HG02943 (cell line): ENCODE measurements around the gene JUP.

Experiments used
- ATAC-seq: cut with Tn5 transposase; IDR thresholded peaks from one replicate; pipeline ENCODE4 v1.9.1; 2021; ENCODE audit warnings: mild to moderate bottlenecking, low read depth, moderate library complexity; ENCODE audit not compliant: unreplicated experiment

Gene JUP

GRCh38 chr17:41810659-41811548, 24.4 kb upstream of the JUP start:
- no peak for ATAC-seq

DNA sequence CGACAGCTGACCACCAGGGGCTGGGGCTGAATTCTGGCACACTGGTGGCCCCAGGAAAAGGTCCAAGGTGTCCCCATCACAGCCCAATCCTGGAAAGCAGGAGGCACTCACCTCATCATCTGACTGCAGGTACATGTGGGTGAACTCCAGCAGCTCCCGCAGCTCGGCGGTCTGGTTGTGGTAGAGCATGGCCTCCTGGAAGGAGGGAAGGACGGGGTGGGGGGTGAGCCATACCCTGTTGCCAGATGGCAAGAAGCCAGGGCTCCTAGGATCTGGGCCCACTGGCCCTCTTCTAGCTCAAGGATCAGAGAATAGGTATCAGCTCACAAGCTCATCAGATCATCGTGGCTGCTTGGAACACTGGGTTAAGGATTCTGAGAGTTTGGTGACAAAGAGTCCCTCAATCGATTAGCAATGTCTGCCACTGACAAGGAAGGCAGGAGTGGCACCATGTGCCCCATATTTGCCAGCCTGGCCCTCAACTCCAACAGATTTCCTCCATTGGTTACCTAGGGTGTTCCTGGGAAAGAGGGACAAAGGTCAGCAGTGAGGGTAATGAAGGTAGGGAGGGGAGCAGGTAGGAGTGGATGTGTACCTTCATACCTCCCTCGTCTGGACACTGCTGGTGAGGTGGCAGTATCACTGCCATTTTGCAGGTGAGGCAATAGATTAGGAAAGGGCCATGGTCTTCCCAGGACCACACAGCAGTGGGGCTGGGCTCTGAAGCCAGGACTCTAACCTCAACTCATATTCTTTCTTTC, 20.4 kb upstream of the JUP start:
- ATAC-seq = no peak

GRCh38 chr17:41803049-41804020, 16.8 kb upstream of the JUP start:
- no peak for ATAC-seq

DNA sequence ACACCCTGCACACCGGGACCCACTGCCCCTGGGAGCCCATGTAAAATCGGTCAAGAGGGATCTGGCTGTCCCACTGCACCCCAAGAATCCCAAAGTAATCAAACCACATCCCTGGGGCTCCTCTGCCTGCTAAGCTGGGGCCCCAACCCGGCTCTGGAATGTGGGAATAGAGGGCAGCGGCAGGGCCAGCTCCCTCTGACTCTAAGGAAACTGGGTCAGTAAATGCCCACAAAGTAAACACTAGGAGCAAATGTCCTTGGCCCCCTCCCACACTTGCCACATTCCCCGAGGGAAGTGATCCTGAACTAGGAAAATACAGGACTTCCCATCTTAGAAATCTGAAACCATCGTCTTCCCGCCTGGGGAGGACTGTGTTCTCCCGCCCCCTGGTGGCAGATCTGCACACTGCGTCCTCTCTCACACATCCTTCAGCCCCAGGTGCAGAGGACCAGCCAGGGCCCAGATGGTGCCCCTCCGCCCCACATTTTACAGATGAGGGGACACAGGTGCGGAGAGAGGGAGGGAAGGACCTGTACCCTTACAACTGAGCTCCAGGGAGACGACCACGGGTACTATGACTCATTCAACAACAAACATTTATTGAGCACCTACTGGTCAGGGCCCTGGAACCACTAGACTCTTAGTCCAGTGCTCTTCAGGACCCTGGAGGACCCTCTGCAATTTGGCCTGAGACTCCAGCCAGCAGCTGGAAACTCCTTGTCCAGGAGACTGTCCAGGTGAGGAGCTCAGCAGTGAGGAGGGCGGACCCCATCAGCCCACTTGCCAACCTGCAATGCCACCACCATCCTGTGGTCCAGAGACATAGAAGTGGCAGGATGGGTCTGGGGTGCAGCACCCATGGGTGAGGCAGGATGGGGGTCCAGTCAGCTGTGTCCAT, 15.1 kb upstream of the JUP start:
- ATAC-seq = no peak

DNA sequence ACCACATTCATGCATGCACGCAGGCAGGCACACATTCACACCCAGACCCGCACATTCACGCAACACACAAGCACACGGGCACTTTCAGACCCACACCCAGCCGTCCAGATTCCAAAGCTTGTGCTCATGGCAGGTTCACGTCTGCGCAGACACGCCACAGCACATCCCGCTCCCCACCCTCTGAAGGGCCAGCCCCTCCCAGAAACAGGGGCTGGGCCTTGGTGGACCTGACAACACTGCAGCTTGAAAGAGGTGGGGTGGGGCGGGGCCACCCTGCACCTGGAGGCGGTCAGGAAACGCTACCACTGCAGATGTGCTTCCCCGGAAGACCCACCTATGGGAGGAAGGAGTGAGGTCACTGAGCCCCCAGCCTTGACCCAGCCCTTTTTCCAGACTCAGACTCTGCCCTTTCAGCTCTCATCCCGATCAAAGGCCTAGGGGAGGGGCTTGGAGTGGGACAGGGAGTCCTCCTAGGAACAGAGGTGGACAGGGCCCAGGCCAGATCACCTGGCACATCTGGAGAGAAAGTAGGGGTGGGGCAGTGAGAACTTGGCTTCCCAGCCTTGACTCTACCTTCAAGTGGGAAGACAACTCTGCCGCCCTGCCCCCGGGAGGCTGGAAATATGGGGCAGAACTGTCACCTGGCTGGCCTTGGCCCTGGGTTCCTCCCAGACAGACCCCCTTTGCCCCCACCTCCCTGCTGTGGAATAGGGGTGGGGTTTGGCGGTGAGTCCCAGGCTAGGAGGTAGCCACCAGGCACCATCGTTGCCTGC, 14.3 kb upstream of the JUP start:
- ATAC-seq = no peak

DNA sequence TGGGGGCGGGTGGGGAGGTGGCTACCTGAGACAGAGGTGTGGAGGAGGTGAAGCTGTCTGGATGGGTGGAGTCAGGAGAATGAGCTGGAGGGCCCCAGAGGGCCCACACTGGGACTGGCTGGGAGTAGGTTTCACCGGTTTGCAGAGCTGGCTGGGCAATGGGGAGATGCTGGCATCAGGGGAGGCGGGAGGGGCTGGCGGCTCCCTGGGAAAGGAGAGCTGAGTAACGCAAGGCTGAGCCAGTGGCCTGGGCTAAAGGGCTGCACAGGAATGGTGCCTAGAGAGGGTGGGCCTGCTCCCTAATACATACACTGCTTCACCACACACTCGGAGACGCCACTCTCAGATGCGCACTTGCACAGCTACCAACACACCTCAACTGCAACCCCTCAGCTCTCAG, 12.9 kb upstream of the JUP start:
- no peak for ATAC-seq

DNA sequence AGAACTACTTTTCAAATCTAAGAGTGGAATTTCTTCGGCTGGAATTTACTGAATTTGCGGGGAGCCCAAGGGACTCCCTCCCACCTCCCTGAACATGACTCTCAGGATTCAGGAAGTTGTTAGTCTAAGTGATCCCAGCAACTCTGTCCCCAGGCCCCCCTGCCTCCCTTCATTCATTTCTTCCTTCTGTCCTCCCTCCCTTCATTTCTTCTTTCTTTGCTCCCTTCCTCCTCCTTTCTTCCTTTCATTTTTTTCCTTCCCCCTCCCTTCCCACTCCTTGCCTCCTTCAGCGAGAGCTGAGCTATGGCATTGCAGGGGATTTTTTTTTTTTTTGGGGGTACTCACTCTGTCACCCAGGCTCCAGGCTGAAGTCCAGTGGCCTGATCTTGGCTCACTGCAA, 10.9 kb upstream of the JUP start:
- ATAC-seq = no peak

GRCh38 chr17:41796121-41796895, 9.8 kb upstream of the JUP start:
- ATAC-seq = no peak

- ATAC-seq = no peak
Measured at GRCh38 chr17:41794540-41794975, 8.0 kb upstream of the JUP start.

DNA sequence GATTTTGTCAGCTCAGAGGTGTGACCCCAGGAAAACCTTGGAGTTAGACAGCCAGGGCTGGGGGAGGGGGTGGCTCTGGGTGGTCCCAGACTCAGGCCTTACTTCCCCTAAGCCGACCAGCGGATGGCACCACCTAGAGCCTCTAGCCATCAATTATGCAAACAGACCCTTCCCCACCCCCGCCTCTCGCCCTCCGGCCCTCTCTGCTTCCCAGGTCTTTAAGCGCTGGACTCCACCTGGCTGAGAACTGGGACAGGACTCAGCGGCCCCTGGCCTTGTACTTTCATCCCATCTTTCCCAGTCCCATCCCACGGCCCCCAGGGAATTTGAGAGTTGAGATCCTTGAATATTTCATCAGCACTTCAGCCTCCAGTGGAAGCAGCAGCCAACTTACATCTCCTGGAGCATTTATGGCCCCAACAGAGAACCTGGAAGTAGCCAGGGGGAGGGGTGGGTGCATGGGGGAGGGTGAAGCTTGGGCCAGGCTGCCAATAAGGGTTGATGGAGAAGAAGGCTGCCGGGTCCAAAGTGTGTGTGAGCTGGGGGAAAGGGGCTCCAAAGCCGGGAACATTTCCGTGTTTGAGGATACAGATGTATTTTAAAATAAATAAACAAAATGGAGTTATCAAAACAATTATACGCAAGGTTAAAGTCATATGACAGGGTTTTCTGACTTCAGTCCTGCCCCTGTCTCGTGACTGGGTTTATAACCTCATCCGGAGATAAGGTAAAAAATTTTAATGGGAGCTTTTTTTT, 7.5 kb upstream of the JUP start:
- no peak for ATAC-seq

DNA sequence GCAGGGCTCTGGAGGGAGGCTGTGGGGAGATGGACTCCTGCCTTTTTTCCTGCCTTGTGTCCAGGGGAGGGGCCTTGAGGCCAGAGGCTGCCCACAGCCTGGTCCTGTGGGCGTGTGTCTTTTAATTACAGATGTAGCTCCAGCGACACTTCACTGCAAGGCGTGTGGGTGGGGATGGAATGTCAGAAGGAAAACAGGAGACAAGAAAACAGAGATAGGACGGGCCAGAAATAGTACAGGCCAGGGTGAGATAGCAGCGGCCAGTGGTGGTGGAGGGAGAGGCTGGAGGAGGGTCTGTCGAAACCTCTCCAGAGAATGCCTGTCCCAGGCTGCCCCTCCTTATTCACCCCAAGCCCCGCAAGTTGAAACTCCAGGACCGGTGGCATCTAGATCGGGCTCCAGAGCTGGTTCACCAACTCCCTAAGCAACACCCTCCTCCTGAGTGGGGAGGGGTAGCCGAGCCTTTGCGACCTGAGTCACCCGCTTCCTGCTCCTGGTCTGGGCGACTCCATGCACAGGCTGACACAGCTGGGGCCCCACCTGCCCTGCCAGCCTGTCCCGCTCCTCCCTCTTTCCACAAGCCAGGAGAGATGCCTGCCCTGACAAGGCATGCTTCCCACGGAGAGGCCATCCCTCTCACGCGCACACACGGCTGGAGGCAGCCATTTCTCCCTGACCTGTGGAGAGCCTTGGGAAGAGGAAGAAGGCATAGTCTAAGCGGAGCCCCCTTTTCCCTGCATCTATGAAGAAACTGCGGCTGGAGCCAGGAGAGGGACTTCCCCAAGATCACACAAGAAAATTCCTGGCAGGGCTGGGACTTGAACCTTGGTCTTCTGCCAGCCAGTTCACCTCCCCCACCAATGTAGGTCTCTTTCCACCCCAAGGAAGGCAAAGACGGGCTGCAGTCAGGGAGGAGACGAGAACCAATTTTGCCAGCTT, 6.6 kb upstream of the JUP start:
- ATAC-seq = no peak

DNA sequence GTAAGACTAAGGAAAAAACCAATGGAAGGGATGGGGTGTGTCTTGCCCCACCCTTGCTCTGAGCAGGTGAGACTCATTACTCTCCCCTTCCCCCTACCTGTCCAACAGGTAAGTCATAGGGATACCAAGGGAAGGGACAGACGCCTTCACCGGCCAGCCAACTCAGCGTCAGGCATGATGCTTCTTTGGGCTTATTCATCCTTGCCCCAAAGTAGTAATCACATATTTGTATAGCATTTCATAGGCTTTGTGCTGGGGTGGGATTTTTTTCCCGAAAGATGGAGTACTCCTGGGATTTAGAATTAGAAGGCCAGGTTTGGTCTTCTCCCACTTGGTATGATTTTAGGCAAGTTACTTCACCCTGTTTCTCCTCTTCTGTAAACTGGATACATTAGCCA, 509 bp upstream of the JUP start:
- no peak for ATAC-seq

DNA sequence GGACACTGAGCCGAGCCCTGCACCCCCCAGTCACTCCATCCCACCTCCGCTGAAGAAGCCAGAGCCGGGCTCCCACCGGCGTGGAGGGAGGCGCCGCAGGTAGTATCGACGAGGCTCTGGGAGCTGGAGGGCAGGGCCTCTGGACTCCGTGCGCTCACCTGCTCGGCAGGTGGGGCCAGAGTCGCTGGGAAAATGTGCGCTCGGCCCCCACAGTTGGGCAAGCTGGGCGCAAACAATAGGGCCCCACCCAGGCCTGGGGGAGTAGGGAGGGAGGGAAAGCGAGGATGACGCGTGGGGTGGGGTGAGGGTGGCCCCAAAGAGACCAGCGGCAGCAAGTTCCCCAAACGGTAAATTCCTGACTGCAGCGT, 668 bp downstream of the JUP start:
- ATAC-seq = no peak

DNA sequence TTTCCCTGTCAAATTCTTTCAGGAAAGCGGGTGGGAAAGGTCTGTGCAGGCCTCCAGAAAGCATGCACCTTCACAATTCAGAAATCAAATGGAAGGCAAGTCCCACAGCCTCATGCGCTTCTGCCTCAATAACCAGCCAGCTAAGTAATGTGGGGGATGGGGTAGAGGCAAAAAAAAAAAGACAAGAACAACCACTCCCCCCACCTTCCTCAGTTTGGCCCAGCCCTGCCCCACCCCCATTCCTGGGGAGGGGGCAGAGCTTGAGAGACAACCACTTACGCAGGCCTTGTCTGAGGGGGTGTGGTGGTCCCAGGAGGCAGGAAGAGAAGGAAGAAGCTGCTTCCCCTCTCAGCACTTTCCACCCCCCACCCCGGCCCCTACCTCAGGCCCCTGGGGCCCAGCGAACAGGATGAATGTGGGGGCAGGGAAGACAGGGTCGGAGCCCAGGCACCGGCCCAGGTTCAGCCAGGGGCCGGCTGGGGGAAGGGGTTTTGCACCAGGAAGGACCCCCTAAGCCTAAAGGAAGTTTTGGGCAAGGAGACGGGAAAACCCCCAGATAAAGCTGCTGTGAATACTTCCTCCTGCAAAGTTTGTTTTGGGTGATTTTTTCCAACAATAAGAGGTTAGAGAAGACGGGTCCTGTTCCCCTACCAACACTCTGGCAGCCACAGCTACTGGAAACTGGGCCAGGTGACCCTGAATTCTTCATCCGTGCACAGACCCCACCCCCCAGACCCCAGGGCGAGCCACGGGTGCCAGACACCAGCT, 1.2 kb downstream of the JUP start:
- ATAC-seq = no peak

- no peak for ATAC-seq
Measured at GRCh38 chr17:41784207-41784744, 2.2 kb downstream of the JUP start.
